Breast epithelium (tissue), 4 donors: Measurements from ENCODE around the gene D2HGDH. TPM values are rescaled to one million over a fixed set of nuclear protein-coding genes. Genes with fewer than 3 reads are reported as not detected.

Experiments
- DNase-seq, 2 donors: peaks; one replicate each; pipeline ENCODE4 v3.0.0-alpha.2; 2019; ENCODE audit warnings: low spot score in 2 of 2
- H3K27ac ChIP-seq, 2 donors: fragments of 200-600 bp; sonication (generic) in 1 of 2; one replicate each; pipeline ENCODE4 v1.5.1; 2016 to 2019; ENCODE audit warnings: mild to moderate bottlenecking in 1 of 2
- H3K27me3 ChIP-seq, 2 donors: fragments of 200-600 bp; sonication (generic) in 1 of 2; one replicate each; pipeline versions ENCODE4 v1.5.1 to v1.6.0; 2017 to 2019; ENCODE audit warnings: control low read depth in 1 of 2, mild to moderate bottlenecking in 1 of 2
- H3K36me3 ChIP-seq: fragments of 200-600 bp; one replicate; pipeline ENCODE4 v1.5.1; 2019
- H3K4me1 ChIP-seq, 2 donors: fragments of 200-600 bp; sonication (generic); one replicate each; pipeline ENCODE4 v1.5.1; 2016 to 2019; ENCODE audit warnings: control low read depth in 1 of 2
- H3K4me3 ChIP-seq, 3 donors: fragments of 200-600 bp; sonication (generic); 1 replicate in 2 of 3; 2 replicates in 1 of 3; pipeline ENCODE4 v1.5.1; 2016 to 2019; ENCODE audit warnings: mild to moderate bottlenecking in 3 of 3, moderate library complexity in 2 of 3
- H3K9me3 ChIP-seq, 2 donors: fragments of 200-600 bp; sonication (generic) in 1 of 2; one replicate each; pipeline ENCODE4 v1.5.1; 2016 to 2019; ENCODE audit warnings: control low read depth in 1 of 2
- POLR2A ChIP-seq: fragments of 450-650 bp; IDR thresholded peaks from one replicate; pipeline ENCODE4 v1.6.1; 2016; ENCODE audit warnings: antibody characterized with exemption, mild to moderate bottlenecking, moderate library complexity
- POLR2AphosphoS5 ChIP-seq, 3 donors: sonication (generic); formaldehyde crosslinking; IDR thresholded peaks; one replicate each; pipeline ENCODE4 v1.6.1; 2017; ENCODE audit warnings: antibody characterized with exemption in 3 of 3
- intact Hi-C: fragments of 100-400 bp; cut with DNase I; formaldehyde crosslinking; loops from one replicate; pipeline ENCODE4 v1.15.1; 2023; ENCODE audit warnings: low total_unique reads
- total RNA-seq, 3 donors: library from RNA; depleted of rRNA; stranded (reverse); fragments of >200 nt; gene quantifications; one replicate each; pipeline ENCODE4 v1.1.0, GENCODE V29; 2016
- TF ChIP-seq, protein P1 (sequence below), 3 donors: fragments of 450-650 bp; IDR thresholded peaks; one replicate each; pipeline ENCODE4 v1.5.1; 2016 to 2017; ENCODE audit warnings: antibody characterized with exemption in 3 of 3, mild to moderate bottlenecking in 3 of 3, moderate library complexity in 3 of 3

Gene D2HGDH
- total RNA-seq, 3 donors from 2014 or later: 16.3 to 29.2 (median 22.2) TPM

DNA sequence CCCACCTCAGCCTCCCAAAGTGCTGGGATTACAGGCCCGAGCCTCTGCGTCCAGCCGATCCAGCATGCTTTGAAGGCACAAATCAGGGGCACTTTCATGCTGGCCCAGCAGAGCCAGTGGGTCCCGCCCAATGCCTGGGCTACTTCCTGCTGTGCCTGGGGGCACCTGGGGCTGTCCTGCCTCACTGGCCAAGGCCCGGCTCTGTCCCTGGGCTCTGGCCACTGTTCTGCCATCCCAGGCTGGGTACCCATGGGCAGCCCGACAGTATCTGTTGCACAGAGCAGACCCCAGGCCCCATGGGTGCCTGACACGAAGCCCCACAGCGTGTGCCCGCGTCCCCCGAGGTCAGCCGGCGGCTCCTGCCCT is 35.4 kb downstream of the D2HGDH start:
- no peaks in the 10 kb centered on the region for H3K9me3 ChIP-seq
- peaks cover 0 to 12% of the 10 kb centered on the region in 2 donors for H3K27me3 ChIP-seq
- intact Hi-C loops: no loop called here
- peak in 1 of 2 donors; percentile 12 for DNase-seq
- no peak overlapping the region for H3K4me3 ChIP-seq
- no peak for TF ChIP-seq POLR2A
- TF ChIP-seq POLR2AphosphoS5 (IDR thresholded peaks at IDR 0.05): no peak
- TF ChIP-seq, protein P1, sequence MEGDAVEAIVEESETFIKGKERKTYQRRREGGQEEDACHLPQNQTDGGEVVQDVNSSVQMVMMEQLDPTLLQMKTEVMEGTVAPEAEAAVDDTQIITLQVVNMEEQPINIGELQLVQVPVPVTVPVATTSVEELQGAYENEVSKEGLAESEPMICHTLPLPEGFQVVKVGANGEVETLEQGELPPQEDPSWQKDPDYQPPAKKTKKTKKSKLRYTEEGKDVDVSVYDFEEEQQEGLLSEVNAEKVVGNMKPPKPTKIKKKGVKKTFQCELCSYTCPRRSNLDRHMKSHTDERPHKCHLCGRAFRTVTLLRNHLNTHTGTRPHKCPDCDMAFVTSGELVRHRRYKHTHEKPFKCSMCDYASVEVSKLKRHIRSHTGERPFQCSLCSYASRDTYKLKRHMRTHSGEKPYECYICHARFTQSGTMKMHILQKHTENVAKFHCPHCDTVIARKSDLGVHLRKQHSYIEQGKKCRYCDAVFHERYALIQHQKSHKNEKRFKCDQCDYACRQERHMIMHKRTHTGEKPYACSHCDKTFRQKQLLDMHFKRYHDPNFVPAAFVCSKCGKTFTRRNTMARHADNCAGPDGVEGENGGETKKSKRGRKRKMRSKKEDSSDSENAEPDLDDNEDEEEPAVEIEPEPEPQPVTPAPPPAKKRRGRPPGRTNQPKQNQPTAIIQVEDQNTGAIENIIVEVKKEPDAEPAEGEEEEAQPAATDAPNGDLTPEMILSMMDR (IDR thresholded peaks at IDR 0.05): no peak
- no peaks in the 10 kb centered on the region for H3K4me1 ChIP-seq
- H3K27ac ChIP-seq: no peak overlapping the region
- no peaks in the 10 kb centered on the region for H3K36me3 ChIP-seq

GRCh38 chr2:241770185-241770935 is 35.9 kb downstream of the D2HGDH start:
- Histone ChIP-seq H3K4me3 (no peak overlapping the region), H3K27me3 (peaks cover 0 to 16% of the 10 kb centered on the region in 2 donors), H3K27ac (no peak overlapping the region), H3K9me3 (no peaks in the 10 kb centered on the region), H3K4me1 (no peaks in the 10 kb centered on the region), H3K36me3 (no peaks in the 10 kb centered on the region)
- TF ChIP-seq POLR2A: no peak
- DNase-seq: peak in 1 of 2 donors; percentile 12
- intact Hi-C loops: no loop called here

GRCh38 chr2:241770936-241771285 is 36.5 kb downstream of the D2HGDH start:
- Histone ChIP-seq H3K9me3 (no peaks in the 10 kb centered on the region), H3K27ac (no peak overlapping the region), H3K27me3 (peaks cover 0 to 16% of the 10 kb centered on the region in 2 donors), H3K4me3 (no peak overlapping the region), H3K4me1 (no peaks in the 10 kb centered on the region), H3K36me3 (no peaks in the 10 kb centered on the region)
- intact Hi-C loops: no loop called here
- no peak for TF ChIP-seq POLR2A
- TF ChIP-seq, protein P1 (IDR thresholded peaks at IDR 0.05): no peak
- no peak for TF ChIP-seq POLR2AphosphoS5 (IDR thresholded peaks at IDR 0.05)
- no peak for DNase-seq

- Histone ChIP-seq H3K27me3 (peaks cover 0 to 16% of the 10 kb centered on the region in 2 donors), H3K27ac (no peak overlapping the region), H3K4me3 (peak overlapping the region in 1 of 3 donors; percentile 15), H3K9me3 (no peaks in the 10 kb centered on the region), H3K4me1 (no peaks in the 10 kb centered on the region), H3K36me3 (no peaks in the 10 kb centered on the region)
- TF ChIP-seq POLR2A (no peak), POLR2AphosphoS5 (IDR thresholded peaks at IDR 0.05) (no peak)
- TF ChIP-seq, protein P1 (IDR thresholded peaks at IDR 0.05): no peak
- DNase-seq: peak in 1 of 2 donors; percentile 15
- intact Hi-C loops: no loop called here
These were observed 37.0 kb downstream of the D2HGDH start for GRCh38 chr2:241771286-241772062.

DNA sequence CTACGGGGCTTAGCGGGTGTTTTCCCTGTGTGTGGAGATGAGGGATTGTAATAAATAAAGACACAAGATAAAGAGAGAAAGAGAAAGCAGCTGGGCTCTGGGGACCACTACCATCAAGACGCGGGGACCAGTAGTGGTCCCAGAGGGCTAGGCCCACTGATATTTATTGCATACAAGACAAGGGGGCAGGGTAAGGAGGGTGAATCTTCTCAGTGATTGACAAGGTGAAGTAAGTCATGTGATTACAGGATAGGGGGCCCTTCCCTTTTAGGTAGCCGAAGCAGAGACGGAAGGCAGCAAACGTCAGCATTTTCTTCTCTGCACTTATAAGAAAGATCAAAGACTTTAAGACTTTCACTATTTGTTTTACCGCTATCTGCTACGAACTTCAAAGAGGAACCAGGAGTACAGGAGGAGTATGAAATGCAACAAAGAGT is 37.7 kb downstream of the D2HGDH start:
- no peaks in the 10 kb centered on the region for H3K9me3 ChIP-seq
- no peak overlapping the region for H3K4me3 ChIP-seq
- H3K4me1 ChIP-seq: no peaks in the 10 kb centered on the region
- TF ChIP-seq POLR2A (no peak), POLR2AphosphoS5 (IDR thresholded peaks at IDR 0.05) (no peak)
- TF ChIP-seq, protein P1 (IDR thresholded peaks at IDR 0.05): no peak
- no peaks in the 10 kb centered on the region for H3K36me3 ChIP-seq
- DNase-seq: peak in 1 of 2 donors; percentile 2
- peaks cover 0 to 16% of the 10 kb centered on the region in 2 donors for H3K27me3 ChIP-seq
- no peak overlapping the region for H3K27ac ChIP-seq
- intact Hi-C loops: no loop called here
